Activated CD8-positive, alpha-beta memory T cell treated with anti-CD3 and anti-CD28 coated beads for 1 hour (primary cell): ENCODE results near the gene TMEM97.
"Not testable (repeated sequence)": the region's sequence is repeated elsewhere in the genome, so short reads cannot be mapped to it uniquely, and the experiment has no call there.

ENCODE experiments used
- DNase-seq, 2 donors: peaks; one replicate each; pipeline ENCODE4 v3.0.0-alpha.2; 2020; ENCODE audit warnings: low read depth in 1 of 2; ENCODE audit errors: extremely low read depth in 1 of 2

The TMEM97 gene

DNA sequence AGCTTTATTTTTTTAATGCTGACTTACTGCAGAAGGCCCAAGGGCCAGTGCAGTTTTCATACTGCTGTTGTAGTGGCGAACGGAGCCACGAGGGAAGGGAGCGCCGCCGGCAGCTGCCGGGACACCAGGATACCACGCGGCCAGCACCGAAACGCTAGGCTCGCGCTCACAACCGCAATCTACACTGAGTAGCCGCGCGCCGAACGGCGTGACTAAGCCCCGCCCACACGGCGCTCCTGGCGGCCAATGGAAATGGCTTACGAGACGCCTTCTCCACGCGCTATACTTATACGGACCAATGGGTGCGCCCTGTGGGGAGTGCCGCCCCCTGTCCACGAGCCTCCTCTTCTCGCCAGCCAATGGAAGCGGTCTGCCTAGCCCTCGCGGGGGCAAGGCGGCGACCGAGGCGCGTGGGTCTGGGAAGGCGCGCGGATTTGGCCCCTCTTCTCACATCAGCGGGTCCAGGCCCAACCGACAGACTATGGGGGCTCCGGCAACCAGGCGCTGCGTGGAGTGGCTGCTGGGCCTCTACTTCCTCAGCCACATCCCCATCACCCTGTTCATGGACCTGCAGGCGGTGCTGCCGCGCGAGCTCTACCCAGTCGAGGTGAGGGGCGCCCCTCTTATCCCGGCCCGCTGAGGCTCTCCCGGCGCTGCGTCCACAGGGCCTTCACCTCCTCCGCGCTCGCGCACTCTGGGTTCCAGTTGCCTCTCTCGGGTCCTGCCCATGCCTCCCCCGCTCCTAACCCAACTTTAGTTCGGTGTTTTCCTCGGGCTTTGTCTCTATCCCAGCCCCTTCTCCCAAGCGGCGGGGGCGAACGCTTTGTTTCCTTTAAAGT lies at the start of gene TMEM97:
Gene TMEM97 (plus strand): TSS at position 442 of the 839 bp plus-strand sequence. CDS start 40 bp downstream, at position 482.
- peak; percentile 79 to 89 for DNase-seq

DNA sequence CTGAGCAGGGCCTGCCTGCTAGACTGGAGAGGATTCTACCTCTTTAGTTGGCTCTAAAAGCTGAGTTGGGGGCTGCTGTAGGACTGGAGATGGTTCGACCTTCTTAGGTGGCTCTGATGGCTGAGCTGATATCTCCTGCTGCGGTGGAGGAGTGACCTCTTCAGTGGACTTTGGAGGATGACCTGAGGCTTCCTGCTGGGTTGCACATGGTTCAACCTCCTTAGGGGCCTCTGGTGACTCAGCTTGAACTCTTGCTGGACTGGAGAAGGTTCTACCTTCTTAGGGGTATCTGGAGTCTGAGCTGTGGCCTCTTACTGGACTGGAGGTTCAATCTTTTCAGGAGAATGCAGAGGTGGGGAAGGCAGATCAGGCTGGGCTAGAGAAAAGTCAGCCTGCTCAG lies 48.9 kb upstream of the TMEM97 start:
- DNase-seq, result no peak

DNA sequence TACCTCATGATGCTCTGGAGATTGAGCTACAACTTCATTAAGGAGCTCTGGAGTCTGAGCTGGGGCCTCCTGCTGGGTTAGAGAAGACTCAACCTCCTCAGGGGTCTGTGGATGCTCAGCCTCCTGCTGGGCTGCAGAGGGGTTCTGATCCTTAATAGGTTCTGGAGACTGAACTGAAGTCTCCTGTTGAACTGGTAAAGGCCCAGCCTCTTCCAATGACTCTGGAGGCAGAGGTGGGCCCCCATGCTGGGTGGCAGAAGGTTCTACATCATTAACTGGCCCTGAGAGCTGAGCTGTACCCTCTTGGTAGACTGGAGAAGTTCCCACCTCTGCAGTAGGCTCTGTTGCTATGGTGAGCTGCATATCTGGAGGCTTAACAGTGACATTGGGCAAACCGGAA lies 48.1 kb upstream of the TMEM97 start:
- DNase-seq, result no peak

DNA sequence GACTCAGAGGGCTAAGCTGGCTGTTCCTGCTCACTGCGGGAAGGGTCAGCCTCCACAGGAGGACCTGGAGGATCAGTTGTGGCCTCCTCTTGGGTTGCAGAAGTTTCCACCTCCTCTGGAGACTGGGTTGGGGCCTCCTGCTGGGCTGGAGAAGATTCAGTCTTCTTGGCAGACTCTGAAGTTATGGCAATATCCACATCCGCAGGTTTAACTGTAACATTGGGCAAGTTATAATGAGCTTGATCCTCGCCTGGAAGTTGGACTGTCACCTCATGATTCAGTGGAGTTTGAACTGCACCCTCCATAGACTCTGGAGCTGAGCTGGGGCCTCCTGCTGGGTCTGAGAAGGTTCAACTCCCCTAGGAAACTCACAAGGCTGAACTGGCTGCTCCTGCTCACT lies 47.6 kb upstream of the TMEM97 start:
- no peak for DNase-seq

DNA sequence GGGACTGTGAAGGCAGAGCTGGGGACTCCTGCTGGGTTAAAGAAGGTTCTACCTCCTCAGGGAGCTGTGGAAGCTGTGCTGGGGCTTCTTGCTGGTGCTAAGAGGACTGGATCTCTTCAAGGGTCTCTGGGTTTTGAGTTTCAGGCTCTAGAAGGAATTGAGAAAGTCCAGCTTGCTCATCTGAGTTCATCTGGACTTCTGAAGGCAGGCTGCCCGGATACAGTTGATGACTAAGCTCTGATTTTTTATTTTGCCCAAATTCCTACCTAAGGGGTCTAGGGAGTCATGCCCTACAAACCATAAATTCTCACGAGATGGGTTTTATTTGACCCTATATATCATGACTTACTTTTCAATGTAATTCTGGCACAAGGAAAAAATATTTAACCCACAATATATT lies 46.8 kb upstream of the TMEM97 start:
- no peak for DNase-seq

DNA sequence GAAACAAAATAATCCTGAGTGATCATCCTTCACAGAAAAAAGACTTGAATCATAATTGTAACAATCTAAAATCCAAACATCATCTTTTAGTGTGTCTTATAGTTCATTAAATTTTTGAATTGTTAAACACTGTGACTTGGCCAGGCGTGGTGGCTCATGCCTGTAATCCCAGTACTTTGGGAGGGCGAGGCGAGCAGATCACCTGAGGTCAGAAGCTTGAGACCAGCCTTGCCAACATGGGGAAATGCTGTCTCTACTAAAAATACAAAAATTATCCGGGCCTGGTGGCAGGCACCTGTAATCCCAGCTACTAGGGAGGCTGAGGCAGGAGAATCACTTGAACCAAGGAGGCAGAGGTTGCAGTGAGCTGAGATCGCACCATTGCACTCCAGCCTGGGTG lies 45.7 kb upstream of the TMEM97 start:
- not testable (repeated sequence) for DNase-seq

DNA sequence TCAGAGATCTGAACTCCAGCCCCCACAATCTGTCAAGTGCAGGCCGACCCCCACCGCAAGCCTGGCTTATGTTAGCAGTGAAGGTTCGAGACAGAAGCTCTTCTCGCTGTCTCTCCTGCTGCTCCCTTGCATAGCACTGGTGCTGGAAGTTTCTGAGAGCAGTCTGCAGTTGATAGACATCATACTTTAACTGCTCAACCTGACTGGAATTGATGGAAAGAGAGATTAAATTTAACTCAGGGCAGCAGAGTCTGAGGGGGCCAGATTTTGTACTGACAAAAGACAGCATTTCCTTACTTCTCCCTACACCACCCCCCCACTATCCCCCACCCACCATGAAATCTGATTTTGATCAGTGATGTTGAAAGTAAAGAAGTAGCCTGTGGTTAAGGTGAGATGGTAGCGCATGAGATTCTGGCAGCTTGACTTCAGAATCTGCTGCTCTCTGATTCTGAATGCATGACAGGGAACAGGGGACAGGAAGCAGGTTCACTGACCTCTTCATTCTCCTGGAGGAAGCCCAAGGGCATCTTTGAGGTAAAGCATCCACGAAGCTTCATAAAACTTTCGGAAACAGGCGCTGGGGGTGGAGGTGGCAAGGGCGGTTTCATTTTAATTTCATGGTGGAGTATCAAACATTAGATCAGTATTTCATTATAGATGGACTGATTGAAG lies 44.3 kb upstream of the TMEM97 start:
- DNase-seq, result no peak

DNA sequence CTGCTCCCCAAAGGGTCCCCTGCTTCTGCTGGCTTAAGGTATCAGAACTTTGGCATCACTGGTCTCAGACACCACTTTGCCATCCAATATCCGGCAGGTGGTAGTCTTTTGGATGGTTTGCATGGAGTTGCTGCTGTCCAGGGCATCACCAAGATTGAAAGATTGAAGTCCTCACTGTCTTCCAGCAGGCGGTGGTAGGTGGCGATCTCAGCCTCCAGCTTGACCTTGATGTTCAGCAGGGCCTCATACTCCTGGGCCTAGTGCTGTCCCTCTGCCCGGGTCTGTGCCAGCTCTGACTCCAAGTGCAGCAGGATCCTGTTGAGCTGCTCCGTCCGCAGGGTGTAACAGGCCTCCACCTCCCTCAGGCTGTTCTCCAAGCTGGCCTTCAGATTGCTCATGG lies 43.0 kb upstream of the TMEM97 start:
- no peak for DNase-seq

DNA sequence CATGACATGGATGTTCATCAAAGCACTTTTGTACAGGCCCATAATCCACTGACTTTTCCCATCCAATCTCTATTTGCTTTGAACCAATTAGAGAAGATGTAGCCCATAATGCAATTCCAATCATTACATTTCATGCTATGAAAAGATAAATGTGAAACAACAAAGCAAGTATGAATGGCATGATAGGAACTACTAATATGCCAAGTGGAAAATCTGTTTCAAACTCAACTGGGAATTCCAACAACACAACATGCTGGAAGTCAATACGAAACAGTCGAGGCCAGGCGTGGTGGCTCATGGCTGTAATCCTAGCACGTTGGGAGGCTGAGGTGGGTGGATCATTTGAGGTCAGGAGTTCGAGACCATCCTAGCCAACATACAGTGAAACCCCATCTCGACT lies 39.6 kb upstream of the TMEM97 start:
- no peak for DNase-seq

DNA sequence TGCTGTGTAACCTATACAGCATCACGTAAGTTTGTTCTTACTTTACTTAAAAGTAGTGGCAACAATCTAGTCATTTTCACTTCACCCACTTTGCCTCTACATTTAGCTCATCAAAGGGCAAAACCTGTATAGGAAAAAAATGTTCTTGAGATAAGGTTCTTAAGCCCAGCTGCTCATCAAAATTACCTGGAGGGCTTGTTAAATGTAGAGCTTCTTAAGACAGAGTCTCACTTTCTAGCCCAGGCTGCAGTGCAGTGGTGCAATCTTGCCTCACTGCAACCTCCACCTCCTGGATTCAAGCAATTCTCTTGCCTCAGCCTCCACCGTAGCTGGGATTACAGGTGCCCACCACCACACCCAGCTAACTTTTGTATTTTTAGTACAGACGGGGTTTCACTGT lies 38.2 kb upstream of the TMEM97 start:
- no peak for DNase-seq

DNA sequence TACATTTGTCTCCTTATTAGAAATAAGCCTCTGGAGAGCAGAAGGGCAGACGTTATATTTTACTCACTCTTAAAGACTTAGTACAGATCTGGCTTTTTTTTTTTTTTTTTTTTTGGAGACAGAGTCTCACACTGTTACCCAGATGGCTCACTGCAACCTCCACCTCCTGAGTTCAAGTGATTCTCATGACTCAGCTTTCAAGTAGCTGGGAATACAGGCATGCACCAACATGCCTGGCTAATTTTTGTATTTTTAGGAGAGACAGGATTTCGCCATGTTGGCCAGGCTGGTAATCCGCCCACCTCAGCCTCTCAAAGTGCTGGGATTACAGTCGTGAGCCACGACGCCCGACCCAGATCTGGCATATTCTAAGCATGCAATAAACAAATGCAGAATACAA lies 36.4 kb upstream of the TMEM97 start:
- no peak for DNase-seq

DNA sequence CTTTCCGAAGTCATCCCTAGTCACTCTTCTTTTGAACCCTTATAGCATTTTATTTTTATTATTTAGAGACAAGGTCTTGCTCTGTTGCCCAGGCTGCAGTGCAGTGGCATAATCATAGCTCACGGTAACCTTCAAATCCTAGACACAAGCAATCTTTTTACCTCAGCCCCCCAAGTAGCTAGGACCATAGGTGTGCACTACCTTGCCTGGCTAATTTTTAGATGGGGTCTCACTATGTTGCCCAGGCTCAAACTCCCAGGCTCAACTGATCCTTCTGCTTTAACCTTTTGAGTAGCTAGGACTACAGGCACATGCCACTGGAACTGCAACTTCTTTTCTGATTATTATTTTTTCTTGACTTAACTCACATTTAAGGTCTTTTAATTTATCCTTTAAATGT lies 33.0 kb upstream of the TMEM97 start:
- no peak for DNase-seq

DNA sequence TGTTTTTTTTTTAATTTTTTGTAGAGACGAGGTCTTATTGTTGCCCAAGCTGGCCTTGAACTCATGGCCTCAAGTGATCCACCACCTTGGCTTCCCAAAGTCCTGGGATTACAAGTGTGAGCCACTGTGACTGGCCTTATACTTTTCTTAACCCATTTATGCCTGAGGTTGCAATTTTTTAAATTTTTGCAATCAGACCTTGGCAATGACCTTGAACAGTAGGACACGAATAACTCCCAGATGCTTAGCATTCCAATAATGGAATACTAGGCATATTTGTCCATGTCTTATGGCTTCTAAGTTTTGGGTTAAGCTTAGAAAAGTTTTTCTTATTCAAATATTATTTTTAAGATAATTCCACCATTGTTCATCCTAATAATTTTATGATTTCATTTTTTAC lies 28.3 kb upstream of the TMEM97 start:
- DNase-seq, result no peak

DNA sequence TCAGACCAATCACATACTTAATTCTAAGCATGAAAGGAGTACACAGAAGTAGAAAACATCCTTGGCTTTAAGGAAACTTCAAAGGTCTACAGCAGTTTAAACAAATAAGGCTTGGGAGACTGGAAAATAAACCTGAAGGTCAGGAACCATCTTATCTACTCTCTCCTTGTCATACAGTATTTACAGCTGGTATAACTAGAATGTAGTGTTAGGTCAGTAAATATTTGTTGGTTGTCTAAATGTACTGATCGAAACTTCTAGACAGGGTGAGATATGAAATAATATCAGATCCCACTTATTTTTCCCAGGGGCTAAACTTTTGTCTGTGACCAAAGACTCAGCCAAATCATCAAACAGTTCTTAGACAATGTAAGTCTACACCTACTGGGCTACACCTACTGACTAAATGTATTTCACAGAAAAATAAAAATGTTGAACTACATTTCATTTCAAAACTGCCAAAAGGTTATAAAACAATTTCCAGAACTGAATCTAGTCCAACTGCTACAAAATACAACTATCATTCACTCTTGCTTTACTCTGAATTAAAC lies 27.1 kb upstream of the TMEM97 start:
- no peak for DNase-seq

DNA sequence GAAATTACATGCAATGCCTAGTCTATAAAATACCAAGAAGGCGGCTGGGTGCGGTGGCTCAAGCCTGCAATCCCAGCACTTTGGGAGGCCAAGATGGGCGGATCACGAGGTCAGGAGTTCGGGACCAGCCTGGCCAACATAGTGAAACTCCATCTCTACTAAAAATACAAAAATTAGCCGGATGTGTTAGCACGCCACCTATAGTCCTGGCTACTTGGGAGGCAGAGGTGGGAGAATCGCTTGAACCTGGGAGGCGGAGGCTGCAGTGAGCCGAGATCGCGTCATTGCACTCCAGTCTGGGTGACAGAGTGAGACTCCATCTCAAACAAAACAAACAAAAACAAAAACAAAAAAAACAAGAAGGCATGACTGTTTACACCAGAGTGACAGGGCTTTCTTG lies 26.1 kb upstream of the TMEM97 start:
- DNase-seq, result not testable (repeated sequence)

DNA sequence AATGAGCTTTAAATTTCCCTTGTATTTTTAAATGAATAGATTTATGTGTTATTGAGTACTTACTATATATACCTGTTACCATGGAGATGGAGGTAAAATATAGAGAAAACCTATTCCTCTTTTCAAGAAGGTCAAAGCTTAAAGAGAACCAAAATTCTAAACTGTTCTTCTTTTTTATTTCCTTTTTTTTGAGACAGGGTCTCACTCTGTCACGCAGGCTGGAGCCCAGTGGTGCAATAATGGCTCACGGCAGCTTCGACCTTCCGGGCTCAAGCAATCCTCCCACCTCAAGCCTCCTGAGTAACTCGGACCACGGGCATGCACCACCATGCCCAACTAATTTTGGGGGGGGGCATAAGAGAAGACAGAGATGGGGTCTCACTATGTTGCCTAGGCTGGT lies 25.0 kb upstream of the TMEM97 start:
- DNase-seq, result no peak

DNA sequence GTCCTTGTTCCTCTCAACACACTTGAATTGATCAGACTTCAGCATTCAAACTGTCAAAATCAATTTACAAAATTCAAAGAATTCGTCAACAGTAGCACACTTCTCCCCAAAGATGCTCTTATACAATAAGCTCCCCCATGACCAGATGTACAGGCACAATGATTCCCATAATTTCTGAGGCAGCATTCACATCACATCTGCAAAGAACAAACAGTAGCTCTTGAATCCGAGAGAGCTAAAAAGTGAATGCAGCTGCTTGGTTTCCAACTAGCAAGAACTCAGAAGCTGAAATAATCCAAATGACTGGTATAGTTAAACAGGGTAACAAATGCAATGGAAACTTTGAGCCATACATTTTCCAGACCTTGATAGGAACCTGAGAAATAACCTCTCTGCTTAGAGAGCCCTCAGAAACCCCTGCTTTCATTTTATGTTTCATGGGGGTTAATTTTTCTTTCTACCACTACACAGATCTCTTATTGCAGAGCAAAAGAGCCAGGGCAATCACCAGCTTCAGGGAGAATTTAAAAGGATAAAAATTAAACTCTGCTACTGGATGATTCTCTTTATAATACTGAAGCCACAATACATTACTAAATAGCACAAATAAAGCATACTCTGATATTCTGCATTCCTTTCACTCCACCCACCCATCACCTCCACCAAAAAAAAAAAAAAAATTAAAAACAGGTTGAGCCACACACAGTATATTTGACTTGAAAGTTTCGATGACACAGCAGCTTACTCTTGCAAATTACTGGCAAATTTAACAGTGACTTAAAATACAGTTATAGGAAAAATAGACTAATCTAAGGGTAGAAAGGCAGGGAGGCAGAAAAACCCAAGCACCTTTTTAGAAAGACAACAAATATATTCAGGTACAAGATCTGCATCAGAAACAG lies 23.1 kb upstream of the TMEM97 start:
- no peak for DNase-seq

DNA sequence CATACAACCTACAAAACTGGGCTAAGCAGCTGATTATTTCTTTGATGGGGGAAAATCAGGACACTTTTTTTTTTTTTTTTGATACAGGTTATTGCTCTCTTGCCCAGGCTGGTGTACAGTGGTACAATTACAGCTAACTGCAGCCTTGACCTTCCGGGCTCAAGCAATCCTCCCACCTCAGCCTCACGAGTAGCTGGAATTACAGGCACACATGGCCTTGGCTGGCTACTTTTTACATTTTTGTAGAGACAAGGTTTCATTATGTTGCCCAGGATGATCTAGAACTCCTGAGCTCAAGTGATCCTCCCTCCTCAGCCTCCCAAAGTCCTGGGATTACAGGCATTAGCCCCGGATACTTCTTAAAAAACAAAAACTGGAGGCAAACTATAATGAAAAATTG lies 20.6 kb upstream of the TMEM97 start:
- no peak for DNase-seq

DNA sequence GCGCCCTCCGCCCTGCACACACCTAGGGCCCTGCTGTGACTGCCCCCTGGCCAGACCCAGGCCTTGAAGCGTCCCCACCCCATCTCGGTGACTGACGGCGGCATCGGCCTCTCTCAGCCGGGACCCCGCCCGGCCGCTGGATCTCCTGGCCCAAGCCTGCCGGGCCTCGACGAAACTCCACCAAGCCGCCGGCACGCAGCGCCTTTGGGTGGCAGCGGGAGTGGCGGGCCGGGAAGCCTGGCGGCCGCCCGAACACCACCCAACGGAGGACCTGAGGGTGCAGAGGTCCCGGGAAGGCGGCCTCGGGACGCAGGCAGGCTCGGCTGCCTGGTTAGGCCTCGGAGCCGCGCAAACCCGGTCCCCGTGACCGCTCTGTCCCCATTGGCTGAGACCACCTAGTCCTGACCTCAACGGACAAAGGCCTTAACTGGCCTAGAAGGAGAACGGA lies 12.0 kb upstream of the TMEM97 start:
- DNase-seq, result no peak

DNA sequence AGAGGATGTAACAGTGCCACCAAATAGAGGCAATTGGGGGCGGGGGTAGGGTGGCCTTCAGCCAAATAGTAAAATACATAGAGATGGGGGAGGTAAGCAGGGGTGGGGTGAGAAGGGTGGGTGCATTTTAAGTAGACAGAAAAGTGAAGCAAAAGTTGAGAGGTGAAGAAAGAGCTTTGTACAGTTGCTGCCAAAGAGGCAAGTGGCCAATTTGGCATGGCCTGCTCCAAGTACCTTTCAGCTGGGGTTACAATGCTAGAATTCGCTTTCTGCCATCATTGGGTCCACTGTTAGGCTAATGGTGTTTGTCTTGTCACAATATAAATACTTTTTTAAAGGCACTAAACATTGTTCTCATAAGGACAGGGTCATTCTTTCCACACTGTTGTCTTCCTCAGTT lies 5.2 kb upstream of the TMEM97 start:
- DNase-seq, result no peak
